GM18499 (cell line): ENCODE results near the gene HOMEZ.
"Not testable (repeated sequence)": the region's sequence is repeated elsewhere in the genome, so short reads cannot be mapped to it uniquely, and the experiment has no call there.

ENCODE experiments used
- ATAC-seq: cut with Tn5 transposase; IDR thresholded peaks from one replicate; pipeline ENCODE4 v1.9.1; 2021; ENCODE audit warnings: moderate number of reproducible peaks; ENCODE audit not compliant: insufficient read depth, unreplicated experiment

Gene HOMEZ, protein sequence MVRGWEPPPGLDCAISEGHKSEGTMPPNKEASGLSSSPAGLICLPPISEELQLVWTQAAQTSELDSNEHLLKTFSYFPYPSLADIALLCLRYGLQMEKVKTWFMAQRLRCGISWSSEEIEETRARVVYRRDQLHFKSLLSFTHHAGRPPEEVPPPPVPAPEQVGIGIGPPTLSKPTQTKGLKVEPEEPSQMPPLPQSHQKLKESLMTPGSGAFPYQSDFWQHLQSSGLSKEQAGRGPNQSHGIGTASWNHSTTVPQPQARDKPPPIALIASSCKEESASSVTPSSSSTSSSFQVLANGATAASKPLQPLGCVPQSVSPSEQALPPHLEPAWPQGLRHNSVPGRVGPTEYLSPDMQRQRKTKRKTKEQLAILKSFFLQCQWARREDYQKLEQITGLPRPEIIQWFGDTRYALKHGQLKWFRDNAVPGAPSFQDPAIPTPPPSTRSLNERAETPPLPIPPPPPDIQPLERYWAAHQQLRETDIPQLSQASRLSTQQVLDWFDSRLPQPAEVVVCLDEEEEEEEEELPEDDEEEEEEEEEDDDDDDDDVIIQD

DNA sequence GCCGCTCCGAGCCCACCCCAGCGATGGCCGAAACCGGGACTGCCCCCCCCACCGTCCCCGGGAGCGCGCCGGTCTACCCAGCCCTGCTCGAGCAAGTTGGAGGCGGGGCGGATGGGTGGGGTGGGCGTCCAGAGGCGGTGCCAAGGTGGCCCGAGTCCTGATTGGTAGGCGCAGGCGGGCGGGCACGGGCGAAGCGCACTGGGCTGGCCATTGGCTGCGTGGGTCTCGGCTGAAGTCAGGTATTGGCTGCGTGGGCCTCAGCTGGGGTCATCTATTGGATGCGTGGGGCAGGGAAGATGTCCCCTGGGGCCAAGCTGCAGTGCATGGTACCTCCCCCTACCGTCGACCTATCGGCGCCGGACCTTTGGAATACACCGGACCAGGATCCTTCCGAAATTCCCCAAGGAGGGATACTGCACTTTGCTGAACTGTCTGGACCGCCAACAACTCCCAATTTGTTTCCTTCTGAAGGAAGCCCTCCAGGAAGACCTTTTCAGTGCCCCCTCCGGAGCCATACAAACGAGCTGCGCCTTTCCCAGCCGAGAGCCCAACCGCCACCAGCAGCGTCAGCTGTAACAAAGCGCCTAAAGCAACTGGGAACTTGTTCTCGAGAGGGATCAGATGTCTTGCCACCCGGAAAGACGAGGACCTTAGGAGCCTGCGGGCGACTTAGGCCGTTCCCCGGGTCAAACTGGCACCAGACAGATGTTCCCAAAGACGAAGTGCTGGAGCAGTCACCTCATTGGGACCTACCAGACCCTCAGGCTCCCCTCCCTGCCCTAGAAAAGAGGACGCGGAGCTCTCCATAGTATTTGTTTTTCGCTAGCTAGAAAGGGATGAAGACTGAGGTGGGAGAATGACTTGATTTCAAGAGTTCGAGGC lies at the start of gene HOMEZ:
HOMEZ (minus strand) TSS at position 113 of the 882 bp plus-strand sequence. CDS start 180 bp downstream, outside the sequence.
- peak; percentile 86 for ATAC-seq

DNA sequence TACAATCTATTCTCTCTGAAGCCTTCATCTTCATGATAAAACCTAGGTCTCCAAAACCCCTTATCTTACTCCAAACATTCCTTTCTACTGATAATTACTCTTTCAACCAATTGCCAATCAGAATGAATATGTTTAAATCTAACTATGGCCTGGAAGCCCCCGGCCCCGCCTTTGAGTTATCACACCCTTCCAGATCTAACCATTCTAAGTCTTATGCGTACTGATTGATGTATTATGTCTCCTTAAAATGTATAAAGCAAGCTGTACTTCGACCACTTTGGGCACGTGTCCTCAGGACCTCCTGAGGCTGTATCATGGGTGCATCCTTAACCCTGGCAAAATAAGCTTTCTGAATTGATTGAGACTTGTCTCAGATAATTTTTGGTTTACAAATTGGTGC lies 49.7 kb upstream of the HOMEZ start:
- ATAC-seq: no peak

DNA sequence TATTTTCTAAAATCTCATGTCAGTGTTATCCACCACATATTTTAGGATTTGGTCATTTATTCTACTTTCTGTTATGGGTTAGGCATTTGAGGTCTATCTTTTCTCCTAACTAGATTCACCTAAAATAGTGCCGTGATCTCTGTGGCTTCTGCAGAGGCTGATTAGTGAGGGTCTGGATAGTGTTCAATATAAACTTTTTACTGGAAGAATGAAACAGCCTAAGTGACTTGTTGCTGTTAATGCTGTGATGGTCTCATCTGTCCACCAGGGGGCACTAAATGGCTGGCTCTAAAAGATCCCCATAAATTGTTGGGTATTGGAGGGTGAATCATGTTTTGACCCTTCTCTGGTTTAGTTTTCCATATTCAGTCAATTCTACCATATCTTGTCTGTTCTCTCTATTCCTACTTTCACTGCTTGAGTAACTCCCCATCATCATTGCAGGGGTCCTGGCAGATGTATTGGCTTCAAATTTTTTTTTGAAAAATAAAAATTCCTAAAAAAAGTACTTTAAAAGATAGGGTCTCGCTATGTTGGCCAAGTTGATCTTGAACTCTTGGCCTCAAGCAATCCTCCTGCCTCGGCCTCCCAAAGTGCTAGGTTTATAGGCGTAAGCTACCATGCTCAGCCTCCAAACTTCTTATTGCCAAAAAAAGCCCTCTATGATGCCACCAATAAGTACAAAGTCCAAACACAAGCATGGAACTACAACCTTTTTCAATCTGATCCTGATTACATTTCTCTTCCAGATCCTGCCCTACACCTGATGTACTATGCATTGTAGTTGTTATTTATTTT lies 42.2 kb upstream of the HOMEZ start:
- ATAC-seq: no peak

DNA sequence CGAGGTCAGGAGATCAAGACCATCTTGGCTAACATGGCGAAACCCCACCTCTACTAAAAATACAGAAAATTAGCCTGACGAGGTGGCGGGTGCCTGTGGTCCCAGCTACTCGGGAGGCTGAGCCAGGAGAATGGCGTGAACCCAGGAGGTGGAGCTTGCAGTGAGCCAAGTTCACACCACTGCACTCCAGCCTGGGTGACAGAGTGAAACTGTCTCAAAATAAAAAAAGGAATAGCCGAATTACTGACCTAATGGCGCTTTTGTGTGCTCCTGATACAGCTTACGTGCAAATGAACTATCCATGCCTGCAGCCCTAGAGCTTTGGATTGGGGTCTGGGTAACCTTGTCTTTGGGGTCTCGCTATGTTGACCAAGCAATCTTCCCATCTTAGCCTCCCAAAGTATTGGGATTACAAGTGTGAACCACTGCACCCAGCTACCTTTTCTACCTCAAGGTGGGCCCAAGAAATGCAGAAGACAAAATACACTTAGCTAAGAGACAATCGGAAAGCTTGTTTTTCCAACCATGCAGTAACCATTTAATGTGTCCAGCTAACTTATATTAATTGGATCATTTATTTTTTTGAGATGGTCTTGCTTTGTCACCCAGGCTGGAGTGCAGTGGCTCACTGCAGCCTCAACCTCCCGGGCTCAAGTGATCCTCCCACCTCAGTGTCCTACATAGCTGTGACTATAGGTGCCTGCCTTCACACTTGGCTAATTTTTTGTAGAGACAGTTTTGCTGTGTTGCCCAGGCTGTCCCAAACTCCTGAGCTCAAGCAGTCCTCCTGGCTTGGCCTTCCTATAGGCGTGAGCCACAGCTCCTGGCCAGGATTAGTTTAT lies 40.8 kb upstream of the HOMEZ start:
- ATAC-seq: no peak

DNA sequence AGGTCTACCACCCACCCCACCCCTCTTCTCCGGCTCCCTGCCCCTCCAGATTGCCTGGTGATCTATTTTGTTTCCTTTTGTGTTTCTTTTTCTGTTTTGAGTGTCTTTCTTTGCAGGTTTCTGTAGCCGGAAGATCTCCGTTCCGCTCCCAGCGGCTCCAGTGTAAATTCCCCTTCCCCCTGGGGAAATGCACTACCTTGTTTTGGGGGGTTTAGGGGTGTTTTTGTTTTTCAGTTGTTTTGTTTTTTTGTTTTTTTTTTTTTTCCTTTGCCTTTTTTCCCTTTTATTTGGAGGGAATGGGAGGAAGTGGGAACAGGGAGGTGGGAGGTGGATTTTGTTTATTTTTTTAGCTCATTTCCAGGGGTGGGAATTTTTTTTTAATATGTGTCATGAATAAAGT lies 39.8 kb upstream of the HOMEZ start:
- not testable (repeated sequence) for ATAC-seq

DNA sequence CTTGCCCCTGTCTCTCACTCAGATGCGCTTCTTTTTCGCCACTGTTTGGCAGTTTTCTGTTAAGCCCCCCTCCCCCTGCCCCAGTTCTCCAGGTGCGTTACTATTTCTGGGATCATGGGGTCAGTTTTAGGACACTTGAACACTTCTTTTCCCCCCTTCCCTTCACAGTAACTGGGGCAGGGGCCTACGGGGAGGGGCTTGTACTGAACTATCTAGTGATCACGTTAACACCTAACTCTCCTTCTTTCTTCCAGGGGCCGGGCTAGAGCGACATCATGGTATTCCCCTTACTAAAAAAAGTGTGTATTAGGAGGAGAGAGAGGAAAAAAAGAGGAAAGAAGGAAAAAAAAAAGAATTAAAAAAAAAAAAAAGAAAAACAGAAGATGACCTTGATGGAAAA lies 39.1 kb upstream of the HOMEZ start:
- no peak for ATAC-seq

DNA sequence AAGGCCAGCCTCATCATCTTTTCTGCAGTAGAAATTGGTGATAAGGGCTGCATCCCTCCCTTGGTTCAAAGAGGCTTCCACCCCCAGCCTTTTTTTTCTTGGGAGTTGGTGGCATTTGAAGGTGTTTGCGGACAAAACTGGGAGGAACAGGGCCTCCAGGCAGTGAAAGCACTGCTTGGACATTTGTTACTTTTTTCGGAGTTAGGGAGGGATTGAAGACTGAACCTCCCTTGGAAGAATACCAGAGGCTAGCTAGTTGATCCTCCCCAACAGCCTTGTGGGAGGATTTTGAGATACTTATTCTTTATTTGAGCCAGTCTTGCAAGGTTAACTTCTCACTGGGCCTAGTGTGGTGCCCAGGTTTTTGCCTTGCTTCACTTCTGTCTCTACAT lies 38.5 kb upstream of the HOMEZ start:
- ATAC-seq: no peak

DNA sequence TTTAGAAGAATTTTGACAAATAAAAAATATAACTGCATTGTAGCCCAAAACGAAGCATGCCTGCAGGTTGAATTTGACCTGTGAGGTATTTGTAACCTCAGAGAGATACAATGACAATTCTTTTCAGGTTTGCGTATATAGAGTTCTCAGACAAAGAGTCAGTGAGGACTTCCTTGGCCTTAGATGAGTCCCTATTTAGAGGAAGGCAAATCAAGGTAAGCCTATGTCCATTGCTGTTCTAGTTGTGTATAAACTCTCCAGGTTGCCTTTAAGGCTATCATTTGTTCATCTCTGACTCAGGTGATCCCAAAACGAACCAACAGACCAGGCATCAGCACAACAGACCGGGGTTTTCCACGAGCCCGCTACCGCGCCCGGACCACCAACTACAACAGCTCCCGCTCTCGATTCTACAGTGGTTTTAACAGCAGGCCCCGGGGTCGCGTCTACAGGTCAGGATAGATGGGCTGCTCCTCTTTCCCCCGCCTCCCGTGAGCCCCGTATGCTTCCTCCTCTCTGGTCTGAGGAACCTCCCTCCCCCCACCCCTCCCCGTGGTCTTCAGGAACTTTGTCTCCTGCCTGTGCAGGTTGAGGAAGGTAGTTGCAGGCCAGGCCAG lies 38.0 kb upstream of the HOMEZ start:
- ATAC-seq: no peak

DNA sequence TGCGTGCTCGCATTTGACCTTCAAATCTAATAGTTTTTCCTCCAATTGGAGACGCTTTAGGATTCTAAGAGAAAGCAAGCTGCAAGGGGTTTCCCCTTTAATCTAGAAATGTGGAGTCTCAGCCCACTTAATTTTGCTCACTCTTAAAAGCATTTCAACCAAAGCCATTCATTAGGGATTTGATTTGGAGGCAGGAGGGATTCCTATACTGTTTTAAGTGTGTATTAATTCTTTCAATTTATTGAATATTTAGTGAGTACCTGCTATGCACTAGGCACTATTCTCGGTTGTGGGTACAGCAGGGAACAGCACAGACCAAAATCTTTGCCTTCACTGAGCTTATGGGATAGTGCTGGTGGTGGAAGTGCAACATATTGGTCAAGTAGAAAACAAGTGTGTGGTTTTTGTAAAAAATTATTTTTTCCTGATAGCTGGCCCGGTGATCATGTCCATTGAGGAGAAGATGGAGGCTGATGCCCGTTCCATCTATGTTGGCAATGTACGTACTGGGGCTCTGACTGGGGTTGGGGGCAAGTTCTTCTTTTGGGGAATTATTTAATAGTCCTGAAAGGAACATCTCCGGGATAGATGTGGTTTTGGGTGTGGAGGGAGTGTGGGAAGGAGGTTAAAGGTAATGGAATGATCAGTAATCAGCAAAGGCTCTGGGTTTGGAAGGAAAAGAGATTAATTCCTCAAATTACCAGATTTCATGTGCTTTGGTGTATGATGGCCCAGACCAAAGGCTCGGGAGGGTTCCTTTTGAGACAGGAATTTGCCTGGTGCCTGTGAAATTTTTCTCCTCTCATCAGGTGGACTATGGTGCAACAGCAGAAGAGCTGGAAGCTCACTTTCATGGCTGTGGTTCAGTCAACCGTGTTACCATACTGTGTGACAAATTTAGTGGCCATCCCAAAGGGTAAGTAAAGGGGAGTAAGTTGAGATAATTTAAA lies 36.9 kb upstream of the HOMEZ start:
- no peak for ATAC-seq

DNA sequence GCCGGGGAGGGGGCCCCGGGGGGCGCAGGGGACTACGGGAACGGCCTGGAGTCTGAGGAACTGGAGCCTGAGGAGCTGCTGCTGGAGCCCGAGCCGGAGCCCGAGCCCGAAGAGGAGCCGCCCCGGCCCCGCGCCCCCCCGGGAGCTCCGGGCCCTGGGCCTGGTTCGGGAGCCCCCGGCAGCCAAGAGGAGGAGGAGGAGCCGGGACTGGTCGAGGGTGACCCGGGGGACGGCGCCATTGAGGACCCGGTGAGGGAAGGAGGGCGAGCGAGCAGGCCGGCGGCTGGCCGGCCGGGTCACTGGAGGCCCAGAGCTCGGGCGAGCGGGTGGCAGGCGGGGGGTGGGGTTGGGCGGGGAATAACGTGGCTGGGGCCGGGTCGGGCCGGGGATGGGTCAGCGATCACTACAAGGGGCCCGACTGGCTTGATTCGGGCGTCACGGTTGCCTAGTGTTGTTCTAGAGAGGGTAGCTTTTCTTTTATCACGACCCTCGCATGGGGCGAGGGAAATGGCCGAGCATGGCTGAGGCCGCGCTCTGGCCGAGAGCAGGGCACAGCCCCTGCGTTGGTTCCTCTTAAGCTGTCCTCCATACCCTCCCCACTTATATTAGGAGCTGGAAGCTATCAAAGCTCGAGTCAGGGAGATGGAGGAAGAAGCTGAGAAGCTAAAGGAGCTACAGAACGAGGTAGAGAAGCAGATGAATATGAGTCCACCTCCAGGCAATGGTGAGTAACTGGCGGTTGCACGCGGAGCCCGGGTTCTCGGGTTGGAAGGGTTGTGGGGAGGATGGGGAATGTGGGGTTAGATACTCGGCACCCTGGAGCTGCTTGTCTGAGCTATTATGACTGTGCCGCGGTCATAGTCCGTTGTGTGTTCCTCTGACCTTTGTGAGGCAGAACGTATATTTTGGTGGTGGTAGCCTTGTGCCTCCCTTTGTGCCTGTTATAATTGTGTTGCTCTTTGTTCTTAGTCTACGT lies 35.9 kb upstream of the HOMEZ start:
- ATAC-seq: no peak

DNA sequence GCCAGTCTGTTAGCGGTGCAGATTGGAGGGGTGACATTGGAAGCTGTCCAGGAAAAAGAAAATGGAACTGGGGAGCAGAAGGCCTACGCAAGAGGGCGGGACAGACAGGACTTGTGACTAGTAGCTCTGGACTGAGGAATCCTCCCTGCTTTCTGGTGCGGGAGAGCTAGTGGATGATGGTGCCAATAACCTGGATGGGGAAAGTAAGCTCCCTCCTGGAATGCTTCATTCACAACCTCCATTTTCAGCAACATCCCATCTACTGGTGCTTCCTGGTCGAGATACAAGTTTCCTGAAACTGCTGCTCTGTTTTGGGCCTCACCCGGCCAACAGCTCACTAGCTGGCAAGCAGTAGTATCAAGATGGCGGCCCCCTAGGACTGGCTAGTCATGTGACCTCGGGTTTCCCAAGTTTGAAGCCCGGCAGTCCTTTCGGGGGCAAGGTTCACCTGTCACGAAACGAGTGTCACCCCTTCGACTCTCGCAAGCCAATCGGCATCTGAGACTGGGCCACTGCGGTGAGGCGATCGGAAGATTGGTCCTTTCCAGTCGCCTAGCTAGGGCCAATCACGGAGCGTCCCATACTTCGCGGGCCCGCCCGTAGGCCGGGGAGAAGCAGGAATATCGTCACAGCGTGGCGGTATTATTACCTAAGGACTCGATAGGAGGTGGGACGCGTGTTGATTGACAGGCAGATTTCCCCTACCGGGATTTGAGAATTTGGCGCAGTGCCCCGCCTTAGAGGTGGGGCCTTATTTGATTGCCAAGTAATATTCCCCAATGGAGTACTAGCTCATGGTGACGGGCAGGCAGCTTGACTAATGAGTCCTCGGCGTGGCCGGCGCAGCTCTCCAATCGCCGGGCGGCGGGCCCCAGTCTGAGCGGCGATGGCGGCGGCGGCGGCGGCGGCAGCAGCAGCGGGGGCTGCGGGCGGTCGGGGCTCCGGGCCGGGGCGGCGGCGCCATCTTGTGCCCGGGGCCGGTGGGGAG lies 34.9 kb upstream of the HOMEZ start, which contains the start of gene PABPN1:
PABPN1 (plus strand) TSS at position 874 of the 988 bp plus-strand sequence; CDS start at position 887, 13 bp downstream.
- ATAC-seq: peak; percentile 87

DNA sequence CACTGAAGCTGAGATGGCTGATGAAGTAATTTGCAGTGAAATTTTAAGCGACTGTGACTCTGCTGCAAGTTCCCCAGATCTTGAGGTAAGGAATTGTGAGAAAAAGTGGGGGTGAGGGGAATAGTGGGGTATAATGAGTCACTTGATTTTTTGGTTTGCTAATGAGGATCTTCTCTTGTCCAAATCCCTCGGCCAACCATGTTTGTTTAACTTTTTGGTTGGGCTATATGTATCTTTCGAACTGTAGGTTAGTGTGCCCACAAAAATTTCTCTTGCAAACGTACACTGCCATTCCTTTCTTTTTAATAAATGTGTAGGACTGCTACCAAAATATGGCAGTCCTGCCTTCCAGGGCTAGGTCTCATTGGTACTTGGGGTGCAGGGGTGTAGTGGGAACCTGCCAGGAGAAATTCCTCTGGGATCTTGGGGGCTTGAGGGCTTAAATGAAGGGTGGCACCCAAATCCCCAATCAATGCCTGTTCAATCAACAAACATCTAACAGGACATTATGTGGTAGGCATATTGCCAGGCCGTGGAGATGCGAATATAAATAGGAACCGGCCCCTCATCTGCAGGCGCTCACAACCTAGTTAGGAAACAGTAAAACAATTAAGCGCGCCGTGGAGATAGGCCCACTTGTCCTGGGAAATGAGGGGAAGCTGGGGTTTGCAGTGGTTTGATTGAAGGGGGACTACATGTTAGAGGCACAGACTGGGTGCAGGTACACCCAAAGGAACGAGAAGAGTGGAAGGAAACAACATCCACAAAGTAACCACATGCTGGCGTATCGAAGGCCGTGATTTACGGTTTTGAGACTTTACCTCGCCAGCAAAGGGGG lies 34.0 kb upstream of the HOMEZ start:
- no peak for ATAC-seq

DNA sequence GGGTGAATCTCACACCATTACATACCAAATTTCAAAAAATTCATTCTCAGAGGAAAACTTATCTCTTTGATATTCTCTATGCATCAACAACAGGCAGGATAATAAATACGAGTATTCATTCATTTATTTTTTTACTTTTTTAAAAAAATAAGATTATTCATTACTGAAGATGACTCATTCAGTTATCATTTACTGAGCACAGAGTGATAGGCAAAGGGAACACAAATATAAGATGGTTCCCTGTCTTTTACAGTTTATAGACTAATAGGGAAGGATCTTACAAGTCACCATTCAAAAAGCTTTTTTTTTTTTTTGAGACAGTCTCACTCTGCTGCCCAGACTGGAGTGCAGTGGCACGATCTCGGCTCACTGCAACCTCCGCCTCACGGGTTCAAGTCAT lies 30.4 kb upstream of the HOMEZ start:
- ATAC-seq: no peak

DNA sequence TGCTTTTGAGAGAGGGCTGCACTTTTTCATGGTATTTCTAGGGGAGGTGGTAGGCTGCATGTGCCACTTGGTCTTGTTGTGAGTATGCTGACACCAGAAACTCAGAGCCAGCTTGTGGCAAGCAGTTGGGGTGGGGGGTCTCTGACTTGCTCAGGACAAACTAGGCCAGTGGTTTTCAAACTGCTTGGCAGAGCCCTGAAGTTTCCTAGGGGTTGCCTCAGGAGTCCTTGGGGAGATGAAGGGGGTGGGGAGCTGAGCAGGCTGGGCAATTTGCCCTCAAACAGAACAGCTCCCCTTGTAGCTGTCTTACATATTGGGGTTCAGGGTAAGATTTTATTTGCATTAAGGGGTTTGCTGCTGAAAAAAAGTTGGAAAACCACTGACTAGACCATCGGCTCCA lies 24.6 kb upstream of the HOMEZ start:
- ATAC-seq: no peak
